ENCODE data around the gene EFNA1.

The EFNA1 gene

DNA sequence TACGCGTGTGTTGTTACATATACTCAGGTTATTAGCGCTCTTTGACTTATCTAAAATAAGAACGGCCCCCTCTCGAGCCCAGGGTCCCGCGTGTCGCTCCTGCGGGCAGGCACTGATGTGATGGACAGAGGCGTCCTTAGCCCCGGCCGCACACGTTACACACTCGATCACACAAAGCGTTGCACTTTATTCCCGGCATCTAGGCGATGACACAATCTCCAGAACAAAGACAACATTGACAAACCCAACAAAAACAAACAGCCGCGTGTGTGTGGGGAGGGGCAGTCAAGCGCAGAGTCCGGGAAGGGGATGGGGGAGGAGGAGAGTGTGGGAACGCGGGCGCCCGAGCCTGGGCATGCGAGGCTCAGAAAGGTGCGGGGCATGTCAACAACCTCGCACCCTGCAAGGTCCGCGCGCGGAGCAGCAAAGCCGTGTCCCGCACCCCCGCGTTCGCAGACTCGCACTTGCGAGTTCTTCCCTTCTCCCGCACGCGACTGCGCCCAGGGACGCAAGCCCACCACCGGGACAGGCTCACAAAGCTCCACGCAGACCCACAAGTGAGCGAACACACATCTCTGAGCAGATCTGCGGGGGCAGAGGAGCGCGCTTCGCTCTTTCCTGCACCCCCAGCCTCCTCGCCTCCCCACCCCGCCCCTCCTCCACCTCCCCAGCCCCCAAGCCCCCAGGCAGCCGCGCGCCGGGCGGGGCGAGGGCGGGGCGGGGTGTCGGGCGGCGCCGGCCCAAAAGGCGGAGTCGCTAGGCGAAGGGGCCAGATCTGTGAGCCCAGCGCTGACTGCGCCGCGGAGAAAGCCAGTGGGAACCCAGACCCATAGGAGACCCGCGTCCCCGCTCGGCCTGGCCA, at the start of gene EFNA1:
TSS of gene EFNA1 (plus strand) at position 772 of the 862 bp plus-strand sequence. CDS start 102 bp downstream, outside the sequence.
- in situ Hi-C loops (cut with HindIII; ENCODE audit: low sequenced_read_pairs) = no loop called here

- in situ Hi-C loops (cut with HindIII; ENCODE audit: low sequenced_read_pairs) = no loop called here
These were observed 49.0 kb upstream of the EFNA1 start, which contains the start of gene EFNA3 for GRCh38 chr1:155078469-155079209. TSS of gene EFNA3 (plus strand) at chr1:155078837. CDS start at chr1:155078942, 105 bp downstream.

- in situ Hi-C loops (cut with HindIII; ENCODE audit: low sequenced_read_pairs) = no loop called here
These were observed 48.5 kb upstream of the EFNA1 start for GRCh38 chr1:155079210-155079486.

GRCh38 chr1:155079487-155080311, 48.0 kb upstream of the EFNA1 start:
- in situ Hi-C loops (cut with HindIII; ENCODE audit: low sequenced_read_pairs) = no loop called here

- in situ Hi-C loops (cut with HindIII; ENCODE audit: low sequenced_read_pairs) = no loop called here
These were observed 47.1 kb upstream of the EFNA1 start for GRCh38 chr1:155080312-155081228.

- in situ Hi-C loops (cut with HindIII; ENCODE audit: low sequenced_read_pairs) = no loop called here
These were observed 46.0 kb upstream of the EFNA1 start for GRCh38 chr1:155081472-155082300.

- in situ Hi-C loops (cut with HindIII; ENCODE audit: low sequenced_read_pairs) = no loop called here
These were observed 45.2 kb upstream of the EFNA1 start for GRCh38 chr1:155082301-155083051.

DNA sequence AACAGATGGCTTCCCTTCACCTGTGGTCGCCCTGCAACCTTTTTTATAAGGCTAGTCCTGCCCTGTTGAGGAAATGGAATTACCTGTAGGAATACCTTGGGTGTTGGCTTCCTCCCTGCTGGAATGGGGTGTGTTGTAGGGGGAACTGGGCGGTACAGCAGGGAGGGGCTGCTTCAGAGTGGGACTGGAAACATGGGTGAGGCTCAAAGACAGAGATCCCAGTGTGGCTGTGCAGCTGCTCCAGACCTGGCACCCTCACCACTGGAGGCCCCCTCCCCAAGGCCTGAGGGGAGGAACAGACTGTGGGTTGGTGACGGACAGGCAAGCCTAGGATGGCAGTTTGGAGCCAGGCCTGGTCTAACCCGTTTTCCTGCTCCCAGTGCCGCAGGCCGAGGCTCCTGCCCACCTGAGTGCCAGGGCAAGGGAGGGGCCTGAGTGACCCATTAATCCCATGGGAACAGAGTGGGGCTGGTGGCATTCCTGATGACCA, 44.6 kb upstream of the EFNA1 start:
- in situ Hi-C loops (cut with HindIII; ENCODE audit: low sequenced_read_pairs) = no loop called here

DNA sequence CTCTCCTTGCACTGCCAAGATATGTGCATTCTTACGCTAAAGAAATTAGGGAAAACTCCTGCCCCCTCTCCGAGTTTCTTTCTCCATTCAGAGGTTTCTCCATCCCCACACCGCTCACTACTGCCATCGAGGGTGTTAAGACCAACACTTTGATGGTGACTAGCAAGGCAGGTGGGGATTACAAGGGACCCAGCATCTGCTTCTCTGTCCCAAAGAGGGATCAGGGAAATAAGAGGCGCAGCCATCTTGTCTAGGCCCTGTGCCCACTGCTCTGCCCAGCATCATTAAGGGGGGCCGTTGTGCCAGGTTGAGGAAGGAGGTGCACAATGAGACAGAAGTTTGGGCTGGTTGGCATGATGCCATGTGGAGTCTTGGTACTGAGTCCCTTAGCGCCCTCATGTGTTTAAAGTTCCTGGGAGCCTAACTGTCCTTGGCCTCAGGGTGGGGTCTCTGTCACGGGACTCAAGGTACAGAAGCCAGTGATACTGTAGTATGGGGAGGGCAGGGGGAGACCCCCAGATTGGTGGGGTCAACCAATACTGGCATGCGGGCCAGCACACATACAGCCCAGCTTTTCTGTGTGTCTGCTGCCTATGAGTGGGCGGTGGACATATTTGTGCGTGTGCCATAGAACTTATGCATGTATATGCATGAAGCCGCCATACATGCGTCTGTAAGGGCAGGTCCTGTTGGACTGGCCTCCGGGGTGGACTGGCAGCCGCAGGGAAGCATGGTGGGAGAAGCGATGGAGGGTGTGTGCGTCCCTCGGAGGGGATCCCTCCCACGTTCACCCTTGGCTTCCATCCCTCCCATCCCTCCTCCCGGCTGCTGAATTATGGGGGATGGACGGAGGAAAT, 43.6 kb upstream of the EFNA1 start:
- in situ Hi-C loops (cut with HindIII; ENCODE audit: low sequenced_read_pairs) = no loop called here

- in situ Hi-C loops (cut with HindIII; ENCODE audit: low sequenced_read_pairs) = no loop called here
These were observed 42.8 kb upstream of the EFNA1 start for GRCh38 chr1:155084722-155085503.

GRCh38 chr1:155085504-155086127, 42.1 kb upstream of the EFNA1 start:
- in situ Hi-C loops (cut with HindIII; ENCODE audit: low sequenced_read_pairs) = no loop called here

- in situ Hi-C loops (cut with HindIII; ENCODE audit: low sequenced_read_pairs) = no loop called here
These were observed 41.4 kb upstream of the EFNA1 start for GRCh38 chr1:155086128-155086741.

- in situ Hi-C loops (cut with HindIII; ENCODE audit: low sequenced_read_pairs) = no loop called here
These were observed 40.7 kb upstream of the EFNA1 start for GRCh38 chr1:155086856-155087535.

- in situ Hi-C loops (cut with HindIII; ENCODE audit: low sequenced_read_pairs) = no loop called here
These were observed 36.3 kb upstream of the EFNA1 start for GRCh38 chr1:155091071-155092051.
